Caki2 (cell line): ENCODE data around the gene OSBPL5. TPM values are rescaled to one million over a fixed set of nuclear protein-coding genes. Genes with fewer than 3 reads are reported as not detected.

Experiments
- DNase-seq: peaks from one replicate; pipeline ENCODE4 v3.0.0-alpha.2; 2015; ENCODE audit warnings: low read depth
- in situ Hi-C: cut with HindIII; loops from 2 replicates; pipeline ENCODE4 v1.10.0; 2016; ENCODE audit warnings: low sequenced_read_pairs, low pct_unique_long_range_greater_than_20kb, mixed read lengths
- total RNA-seq: library from RNA; depleted of rRNA; stranded (reverse); fragments of >200 nt; shearing (Covaris generic); gene quantifications from 2 replicates; pipeline ENCODE4 v1.2.3, GENCODE V29; 2014; ENCODE audit warnings: low replicate concordance

OSBPL5 gene
- total RNA-seq, 1 experiment from 2014 or later: 11.2 TPM

- in situ Hi-C loops: no loop called here
- DNase-seq: no peak
These were observed 6.9 kb downstream of the OSBPL5 start for GRCh38 chr11:3158131-3158591.

GRCh38 chr11:3157381-3158130 lies 7.6 kb downstream of the OSBPL5 start:
- DNase-seq: no peak
- in situ Hi-C loops: no loop called here

- DNase-seq: no peak
- in situ Hi-C loops: no loop called here
These were observed 8.3 kb downstream of the OSBPL5 start for GRCh38 chr11:3156661-3157311.

- in situ Hi-C loops: no loop called here
- DNase-seq: no peak
These were observed 8.8 kb downstream of the OSBPL5 start for GRCh38 chr11:3156282-3156660.

- in situ Hi-C loops: no loop called here
- no peak for DNase-seq
These were observed 9.3 kb downstream of the OSBPL5 start for GRCh38 chr11:3155691-3156258.

GRCh38 chr11:3155216-3155615 lies 9.9 kb downstream of the OSBPL5 start:
- in situ Hi-C loops: no loop called here
- no peak for DNase-seq

GRCh38 chr11:3154001-3154599 lies 11.0 kb downstream of the OSBPL5 start:
- no peak for DNase-seq
- in situ Hi-C loops: no loop called here

- DNase-seq: peak; percentile 9
- in situ Hi-C loops: no loop called here
These were observed 11.7 kb downstream of the OSBPL5 start for GRCh38 chr11:3153291-3153861.

- DNase-seq: no peak
- in situ Hi-C loops: no loop called here
These were observed 12.5 kb downstream of the OSBPL5 start for GRCh38 chr11:3152471-3153110.

GRCh38 chr11:3150726-3151125 lies 14.4 kb downstream of the OSBPL5 start:
- no peak for DNase-seq
- in situ Hi-C loops: no loop called here

GRCh38 chr11:3149852-3150188 lies 15.3 kb downstream of the OSBPL5 start:
- DNase-seq: no peak
- in situ Hi-C loops: no loop called here

GRCh38 chr11:3148990-3149851 lies 15.9 kb downstream of the OSBPL5 start:
- no peak for DNase-seq
- in situ Hi-C loops: no loop called here

- in situ Hi-C loops: no loop called here
- no peak for DNase-seq
These were observed 16.7 kb downstream of the OSBPL5 start for GRCh38 chr11:3148255-3148989.

- DNase-seq: no peak
- in situ Hi-C loops: no loop called here
These were observed 17.5 kb downstream of the OSBPL5 start for GRCh38 chr11:3147626-3148025.

GRCh38 chr11:3147257-3147619 lies 17.9 kb downstream of the OSBPL5 start:
- no peak for DNase-seq
- in situ Hi-C loops: no loop called here

- in situ Hi-C loops: no loop called here
These were observed 18.4 kb downstream of the OSBPL5 start for GRCh38 chr11:3146612-3147256.

GRCh38 chr11:3145206-3145520 lies 19.9 kb downstream of the OSBPL5 start:
- in situ Hi-C loops: no loop called here
- DNase-seq: no peak

More at GRCh38 chr11:3146612-3147256, 18.4 kb downstream of the OSBPL5 start:
- DNase-seq: no peak
